Measurements from ENCODE around the gene ANKRD35. TPM values are rescaled to one million over a fixed set of nuclear protein-coding genes. Genes with fewer than 3 reads are reported as not detected.
A peak's percentile ranks its signal among the peaks of the same experiment; 100 is the strongest.

The ANKRD35 gene
- polyA plus RNA-seq, 1 donor (not counting 4 experiments of a cell fraction or from before 2014, with no cell fraction given) = 0.46 TPM

GRCh38 chr1:145878724-145879123 is 6.9 kb downstream of the ANKRD35 start:
- H2AFZ ChIP-seq (ENCODE audit: control insufficient read depth, low read length) = no peak overlapping the region
- no peak overlapping the region for H3K27ac ChIP-seq (ENCODE audit: control insufficient read depth, insufficient read depth, low read length)
- dilution Hi-C loops (cut with MboI; ENCODE audit: extremely low pct_ligation_motif_present, low sequenced_read_pairs) = no loop called here
- DNase-seq (ENCODE audit: low read depth, low spot score) = no peak
- no peaks in the 10 kb centered on the region for H3K9me1 ChIP-seq (ENCODE audit: control insufficient read depth, extremely low read depth, insufficient read depth, low read length)
- H3K4me3 ChIP-seq (ENCODE audit: control insufficient read depth in 2 of 3, extremely low read depth in 1 of 3, insufficient read depth in 2 of 3, low read depth in 1 of 3, low read length in 3 of 3) = no peak overlapping the region
- peaks cover 12% of the 10 kb centered on the region for H3K4me1 ChIP-seq (ENCODE audit: control insufficient read depth, extremely low read depth, insufficient read depth, low read length)
- no peaks in the 10 kb centered on the region for H3K79me2 ChIP-seq (ENCODE audit: control insufficient read depth, insufficient read depth, low read length)
- TF ChIP-seq CTCF (optimal IDR thresholded peaks at IDR 0.05 in 1 of 3, IDR thresholded peaks at IDR 0.05 in 1 of 3, conservative IDR thresholded peaks at IDR 0.05 in 1 of 3; ENCODE audit: extremely low read depth in 1 of 3, insufficient read depth in 2 of 3, low read length in 3 of 3) (no peak), EZH2 (IDR thresholded peaks at IDR 0.05; ENCODE audit: low read length) (no peak)
- H3K27me3 ChIP-seq (ENCODE audit: control insufficient read depth, extremely low read depth, insufficient read depth, low read length) = no peaks in the 10 kb centered on the region
- FAIRE-seq = no peak
- no peaks in the 10 kb centered on the region for H3K36me3 ChIP-seq (ENCODE audit: control insufficient read depth in 2 of 2, extremely low read depth in 1 of 2, insufficient read depth in 2 of 2, low read length in 2 of 2)
- H4K20me1 ChIP-seq (ENCODE audit: control insufficient read depth, extremely low read depth, insufficient read depth, low read length) = no peaks in the 10 kb centered on the region
- no peaks in the 10 kb centered on the region for H3K9me3 ChIP-seq (ENCODE audit: control insufficient read depth, low read depth, low read length)
- H3K9ac ChIP-seq (ENCODE audit: control insufficient read depth, extremely low read depth, insufficient read depth, low read length) = no peak overlapping the region
- no peak overlapping the region for H3K4me2 ChIP-seq (ENCODE audit: control insufficient read depth, extremely low read depth, insufficient read depth, low read depth, low read length)

GRCh38 chr1:145877923-145878486 is 7.7 kb downstream of the ANKRD35 start:
- no peak for TF ChIP-seq EZH2 (IDR thresholded peaks at IDR 0.05; ENCODE audit: low read length)
- TF ChIP-seq CTCF (optimal IDR thresholded peaks at IDR 0.05 in 1 of 3, IDR thresholded peaks at IDR 0.05 in 1 of 3, conservative IDR thresholded peaks at IDR 0.05 in 1 of 3; ENCODE audit: extremely low read depth in 1 of 3, insufficient read depth in 2 of 3, low read length in 3 of 3) = no peak
- FAIRE-seq (peak; percentile 29), DNase-seq (ENCODE audit: low read depth, low spot score) (no peak)
- no peaks in the 10 kb centered on the region for H3K9me3 ChIP-seq (ENCODE audit: control insufficient read depth, low read depth, low read length)
- H3K79me2 ChIP-seq (ENCODE audit: control insufficient read depth, insufficient read depth, low read length) = no peaks in the 10 kb centered on the region
- no peak overlapping the region for H3K4me3 ChIP-seq (ENCODE audit: control insufficient read depth in 2 of 3, extremely low read depth in 1 of 3, insufficient read depth in 2 of 3, low read depth in 1 of 3, low read length in 3 of 3)
- H3K4me2 ChIP-seq (ENCODE audit: control insufficient read depth, extremely low read depth, insufficient read depth, low read depth, low read length) = peak overlapping the region; percentile 43
- H3K27me3 ChIP-seq (ENCODE audit: control insufficient read depth, extremely low read depth, insufficient read depth, low read length) = peaks cover 4% of the 10 kb centered on the region
- no peaks in the 10 kb centered on the region for H4K20me1 ChIP-seq (ENCODE audit: control insufficient read depth, extremely low read depth, insufficient read depth, low read length)
- peaks cover 12% of the 10 kb centered on the region for H3K4me1 ChIP-seq (ENCODE audit: control insufficient read depth, extremely low read depth, insufficient read depth, low read length)
- dilution Hi-C loops (cut with MboI; ENCODE audit: extremely low pct_ligation_motif_present, low sequenced_read_pairs) = no loop called here
- no peaks in the 10 kb centered on the region for H3K36me3 ChIP-seq (ENCODE audit: control insufficient read depth in 2 of 2, extremely low read depth in 1 of 2, insufficient read depth in 2 of 2, low read length in 2 of 2)
- H3K9ac ChIP-seq (ENCODE audit: control insufficient read depth, extremely low read depth, insufficient read depth, low read length) = no peak overlapping the region
- peak overlapping the region; percentile 81 for H2AFZ ChIP-seq (ENCODE audit: control insufficient read depth, low read length)
- H3K27ac ChIP-seq (ENCODE audit: control insufficient read depth, insufficient read depth, low read length) = no peak overlapping the region
- no peaks in the 10 kb centered on the region for H3K9me1 ChIP-seq (ENCODE audit: control insufficient read depth, extremely low read depth, insufficient read depth, low read length)

Measured in keratinocyte (primary cell).